HG03457 (cell line): Measurements from ENCODE around the gene GALNTL6.

ENCODE experiments used
- ATAC-seq: cut with Tn5 transposase; IDR thresholded peaks from one replicate; pipeline ENCODE4 v1.9.1; 2021; ENCODE audit warnings: moderate number of reproducible peaks; ENCODE audit not compliant: unreplicated experiment

The GALNTL6 gene

DNA sequence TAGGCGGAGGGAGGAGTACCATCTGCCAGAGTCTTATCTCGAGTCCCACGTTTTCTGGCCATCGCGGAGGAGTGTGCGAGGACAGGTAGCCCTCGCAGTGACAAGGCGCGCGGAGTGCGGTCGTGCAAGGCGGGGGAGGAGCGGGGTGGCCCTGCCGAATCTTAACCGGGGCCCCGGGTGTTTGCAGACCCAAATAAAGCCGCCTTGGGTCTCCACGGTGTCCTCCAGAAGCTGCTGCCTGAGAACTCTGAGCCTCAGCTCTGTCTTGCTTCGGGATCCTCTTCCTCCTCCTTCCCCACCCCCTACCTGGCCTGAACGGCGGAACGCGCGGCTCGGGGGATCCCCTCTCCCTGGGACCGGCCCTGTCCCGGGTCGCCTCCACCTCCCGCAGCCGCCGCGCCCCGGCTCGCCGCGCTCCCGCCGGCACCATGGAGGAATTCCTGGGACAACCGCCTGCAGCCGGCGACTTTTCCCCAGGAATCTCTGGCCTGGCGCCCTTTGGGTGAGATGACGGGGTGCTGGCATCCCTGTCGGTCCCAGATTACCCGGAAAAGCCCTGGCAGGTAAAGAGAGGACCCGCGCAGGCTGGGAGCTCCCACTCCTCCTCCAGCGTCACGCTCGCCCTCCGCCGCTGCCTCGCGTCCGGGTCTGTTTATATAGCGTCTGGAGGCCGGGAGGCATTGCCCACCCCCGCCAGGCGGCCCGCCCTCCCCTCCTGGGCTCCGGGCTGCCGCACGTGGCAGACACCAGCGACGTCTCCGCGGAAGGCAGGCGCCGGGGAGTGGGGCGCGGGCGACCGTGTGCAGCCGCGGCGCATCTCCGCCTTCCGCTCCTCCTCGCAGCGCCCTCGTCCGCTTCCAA is at the start of gene GALNTL6:
TSS of gene GALNTL6 (plus strand) at position 740 of the 861 bp plus-strand sequence.
- ATAC-seq: no peak

DNA sequence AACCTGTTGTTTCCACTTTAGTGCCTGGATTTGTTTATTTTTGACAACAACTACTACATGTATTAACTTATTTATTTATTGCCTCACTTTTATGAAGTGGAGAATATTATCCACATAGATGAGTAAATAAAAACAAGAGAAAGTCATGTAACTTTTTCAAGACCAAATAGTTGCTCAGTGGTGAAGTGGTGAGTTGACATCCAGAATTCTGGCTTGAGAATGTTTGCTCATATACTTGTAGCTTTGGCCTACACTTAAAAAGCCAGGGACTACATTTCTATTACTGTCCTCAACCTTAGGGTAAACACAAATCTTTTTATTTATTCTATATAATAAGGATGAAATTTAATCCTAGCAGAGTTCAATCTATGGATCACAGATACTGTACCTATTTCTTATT is 47.7 kb upstream of the GALNTL6 start:
- ATAC-seq: no peak

GRCh38 chr4:171774642-171775190 is 38.5 kb upstream of the GALNTL6 start:
- ATAC-seq: no peak

- no peak for ATAC-seq
Observed at GRCh38 chr4:171779301-171779700, 33.9 kb upstream of the GALNTL6 start.

- ATAC-seq: no peak
Observed at GRCh38 chr4:171785388-171785787, 27.8 kb upstream of the GALNTL6 start.

GRCh38 chr4:171793723-171794122 is 19.5 kb upstream of the GALNTL6 start:
- ATAC-seq: no peak

DNA sequence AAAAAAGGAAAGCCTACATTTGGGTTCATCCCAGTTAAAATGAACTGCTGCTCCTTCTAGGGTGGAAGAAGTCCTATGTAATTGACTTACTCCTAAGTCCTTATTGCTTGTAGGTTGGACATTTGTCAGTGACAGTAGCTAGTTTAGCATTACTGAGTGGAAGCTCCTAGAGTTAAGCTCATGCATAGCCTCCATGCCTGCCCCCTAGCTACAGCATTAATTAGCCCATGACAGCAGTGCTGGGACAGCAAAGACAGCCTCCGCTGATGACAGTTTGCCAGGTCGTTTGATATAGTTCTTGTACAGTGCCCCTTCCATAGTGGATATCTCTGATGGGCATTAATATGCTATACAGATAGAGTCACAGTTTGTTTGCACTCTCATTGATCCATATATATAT is 18.7 kb upstream of the GALNTL6 start:
- ATAC-seq: no peak

GRCh38 chr4:171809854-171810253 is 3.4 kb upstream of the GALNTL6 start:
- ATAC-seq: no peak

DNA sequence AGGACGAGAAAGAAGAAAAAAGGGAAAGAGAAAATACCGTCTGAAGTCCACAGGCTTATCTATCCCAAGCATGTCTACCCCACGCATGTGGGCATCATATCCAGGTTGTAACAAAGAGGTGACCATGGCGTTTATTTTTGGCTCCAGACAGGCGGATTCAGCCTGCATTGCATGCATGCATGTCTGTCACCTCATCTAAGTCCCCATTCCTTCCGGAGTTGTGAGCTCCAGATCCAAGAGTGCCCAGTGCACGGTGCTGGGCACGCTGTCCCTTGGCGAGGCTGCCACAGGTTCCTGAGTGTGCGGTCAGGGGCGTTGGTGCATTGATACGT is 905 bp upstream of the GALNTL6 start:
- no peak for ATAC-seq

- no peak for ATAC-seq
Observed at GRCh38 chr4:171813526-171814250, 484 bp downstream of the GALNTL6 start.

GRCh38 chr4:171814545-171814944 is 1.3 kb downstream of the GALNTL6 start:
- ATAC-seq: no peak

DNA sequence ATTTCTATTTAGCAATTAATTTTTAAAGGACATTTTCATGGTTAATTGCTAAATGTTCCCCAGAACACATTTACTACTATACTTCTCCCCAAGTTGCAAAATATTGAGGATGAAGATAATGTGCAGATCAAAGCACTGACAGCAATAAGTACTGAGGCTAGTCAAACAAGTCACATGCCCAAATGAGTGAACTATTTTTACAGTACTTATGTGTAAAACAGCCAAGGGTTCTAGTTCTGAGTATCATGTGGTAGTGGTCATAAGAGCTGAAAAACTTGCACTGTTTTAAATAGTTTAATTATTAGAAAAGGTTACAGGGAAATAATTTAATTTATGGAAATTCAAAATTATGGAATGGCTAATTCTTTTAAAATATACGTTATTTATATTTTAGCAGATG is 3.8 kb downstream of the GALNTL6 start:
- ATAC-seq: no peak

DNA sequence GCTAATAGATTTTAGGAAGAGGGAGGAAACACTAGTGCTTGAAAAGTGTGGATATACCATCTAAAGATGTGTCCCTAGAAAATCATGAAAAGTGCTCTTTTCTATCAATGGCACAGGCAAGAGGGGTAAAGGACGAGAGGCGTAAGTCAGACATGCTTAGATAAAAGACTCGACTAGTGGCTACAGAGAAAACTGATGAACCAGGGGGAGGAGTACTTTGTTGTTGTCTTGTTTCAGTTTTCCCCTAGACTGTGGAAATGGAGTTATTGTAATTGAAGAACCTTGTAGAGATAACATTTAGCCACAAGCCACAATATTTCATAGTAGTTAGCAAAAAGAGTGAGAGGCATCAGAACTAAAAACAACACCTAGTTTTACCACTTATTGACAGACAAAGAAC is 21.4 kb downstream of the GALNTL6 start:
- ATAC-seq: no peak

GRCh38 chr4:171843456-171843855 is 30.3 kb downstream of the GALNTL6 start:
- no peak for ATAC-seq

DNA sequence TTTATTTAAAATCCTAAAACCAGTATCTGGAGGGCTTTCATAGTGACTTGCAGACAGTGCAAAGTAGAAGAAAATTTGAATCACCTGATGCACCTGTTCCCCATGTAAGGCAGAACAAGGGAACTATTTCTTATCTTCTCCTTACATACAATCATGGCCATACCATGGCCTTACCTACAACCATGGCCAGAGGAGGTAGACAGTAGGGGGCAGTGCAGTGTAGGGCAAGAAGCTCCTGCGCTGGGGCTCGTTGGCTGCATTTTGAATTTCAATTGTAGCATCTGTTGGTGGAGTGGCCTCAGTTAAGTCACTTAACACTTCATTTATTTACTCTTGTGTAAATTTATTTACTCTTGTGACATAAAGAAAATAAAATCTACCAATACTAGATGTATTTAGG is 33.0 kb downstream of the GALNTL6 start:
- peak; percentile 71 for ATAC-seq

- no peak for ATAC-seq
Observed at GRCh38 chr4:171846893-171847292, 33.7 kb downstream of the GALNTL6 start.

DNA sequence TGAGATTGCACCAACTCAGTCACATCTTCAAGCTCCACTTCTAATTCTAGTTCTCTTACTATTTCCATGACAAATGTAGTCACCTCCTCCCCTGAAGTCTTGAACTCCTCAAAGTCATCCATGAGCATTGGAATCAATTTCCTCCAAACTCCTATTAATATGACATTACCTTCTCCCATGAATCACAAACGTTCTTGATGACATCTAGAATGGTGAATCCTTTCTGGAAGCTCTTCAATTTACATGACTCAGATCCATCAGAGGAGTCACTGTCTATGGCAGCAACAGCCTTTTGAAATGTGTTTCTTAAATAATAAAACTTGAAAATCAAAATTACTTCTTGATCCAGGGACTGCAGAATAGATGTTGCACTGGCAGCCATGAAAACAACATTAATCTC is 34.5 kb downstream of the GALNTL6 start:
- no peak for ATAC-seq

- no peak for ATAC-seq
Observed at GRCh38 chr4:171849686-171850222, 36.5 kb downstream of the GALNTL6 start.

DNA sequence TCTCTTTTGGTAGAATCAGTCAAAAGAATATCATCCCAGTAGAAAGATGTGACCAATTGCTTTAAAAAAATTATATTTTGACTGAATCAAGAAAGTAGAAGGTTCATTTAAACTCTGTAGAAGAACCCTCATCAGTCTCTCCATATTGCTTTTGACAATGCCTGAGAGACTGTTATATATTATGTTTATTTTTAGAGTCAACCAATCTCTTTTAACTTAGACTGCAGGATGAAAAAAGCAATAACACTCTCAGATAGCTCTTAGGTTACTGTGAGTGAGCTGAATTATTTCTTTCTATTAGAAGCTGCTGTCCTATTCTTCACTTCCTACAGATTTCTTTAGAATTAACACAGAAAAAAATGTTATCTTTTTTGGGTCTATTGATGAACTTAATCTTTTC is 38.1 kb downstream of the GALNTL6 start:
- ATAC-seq: no peak

- ATAC-seq: no peak
Observed at GRCh38 chr4:171857302-171858012, 44.3 kb downstream of the GALNTL6 start.

DNA sequence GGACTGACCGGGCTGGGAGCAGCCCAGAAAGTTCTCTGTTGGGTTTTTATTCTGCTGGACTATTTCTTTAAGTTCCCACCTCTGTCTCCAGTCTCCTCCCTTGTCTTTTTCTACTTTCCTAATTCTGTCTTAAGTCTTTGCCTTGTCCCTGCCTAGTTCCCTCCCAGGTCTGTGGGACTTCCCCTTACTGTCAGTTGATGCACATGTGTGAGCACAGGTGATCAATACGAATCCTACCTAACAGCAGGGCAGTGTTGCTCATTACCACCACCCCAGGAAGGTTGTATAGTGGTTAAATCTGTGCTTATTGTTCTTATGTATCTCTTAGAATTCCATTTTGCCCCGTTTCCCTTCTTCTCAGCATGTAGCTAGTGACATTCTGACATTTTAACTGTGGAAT is 62.1 kb downstream of the GALNTL6 start:
- no peak for ATAC-seq
